Activated CD8-positive, alpha-beta memory T cell treated with anti-CD3 and anti-CD28 coated beads for 24 hours (primary cell): Measurements from ENCODE around the gene MUC4.
"Not testable (repeated sequence)": the region's sequence is repeated elsewhere in the genome, so short reads cannot be mapped to it uniquely, and the experiment has no call there.

Experiments
- DNase-seq: peaks from one replicate; pipeline ENCODE4 v3.0.0-alpha.2; 2020

MUC4 gene

DNA sequence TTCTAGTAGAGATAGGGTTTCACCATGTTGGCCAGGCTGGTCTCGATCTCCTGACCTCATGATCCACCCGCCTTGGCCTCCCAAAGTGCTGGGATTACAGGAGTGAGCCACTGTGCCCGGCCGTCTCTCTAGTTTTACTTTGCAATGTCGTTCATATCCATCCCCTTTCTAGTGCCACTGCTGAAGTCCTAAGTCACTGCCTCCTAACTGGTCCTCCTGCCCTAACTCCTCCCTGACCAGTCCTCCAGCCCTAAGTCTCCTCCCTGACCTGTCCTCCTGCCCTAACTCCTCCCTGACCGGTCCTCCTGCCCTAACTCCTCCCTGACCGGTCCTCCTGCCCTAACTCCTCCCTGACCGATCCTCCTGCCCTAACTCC, 99.2 kb downstream of the MUC4 start:
- not testable (repeated sequence) for DNase-seq

- no peak for DNase-seq
Observed at GRCh38 chr3:195711813-195712534, 99.8 kb downstream of the MUC4 start.

- not testable (repeated sequence) for DNase-seq
Observed at GRCh38 chr3:195711091-195711812, 100.5 kb downstream of the MUC4 start.

GRCh38 chr3:195710126-195710905, 101.4 kb downstream of the MUC4 start:
- DNase-seq = not testable (repeated sequence)

GRCh38 chr3:195709676-195710085, 102.0 kb downstream of the MUC4 start:
- DNase-seq = no peak

- no peak for DNase-seq
Observed at GRCh38 chr3:195708626-195709481, 102.9 kb downstream of the MUC4 start.

DNA sequence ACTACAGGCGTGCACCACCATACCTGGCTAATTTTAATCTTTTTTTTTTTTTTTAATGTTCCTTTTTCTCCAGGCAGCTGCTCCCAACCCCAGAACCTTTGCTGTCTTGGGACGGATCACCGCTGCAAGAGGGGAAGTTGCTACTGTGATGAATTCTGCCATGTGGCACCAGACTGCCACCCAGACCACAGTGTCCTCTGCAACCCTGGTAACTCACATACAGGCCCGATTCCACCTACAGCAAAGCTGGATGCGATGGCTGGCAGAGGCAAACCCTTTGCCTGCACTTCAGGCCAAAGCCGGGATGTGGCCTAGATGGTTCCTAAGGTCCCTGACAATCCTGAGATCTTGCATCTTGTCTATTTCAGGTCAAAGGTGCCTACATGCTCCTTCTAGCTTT, 103.7 kb downstream of the MUC4 start:
- no peak for DNase-seq

DNA sequence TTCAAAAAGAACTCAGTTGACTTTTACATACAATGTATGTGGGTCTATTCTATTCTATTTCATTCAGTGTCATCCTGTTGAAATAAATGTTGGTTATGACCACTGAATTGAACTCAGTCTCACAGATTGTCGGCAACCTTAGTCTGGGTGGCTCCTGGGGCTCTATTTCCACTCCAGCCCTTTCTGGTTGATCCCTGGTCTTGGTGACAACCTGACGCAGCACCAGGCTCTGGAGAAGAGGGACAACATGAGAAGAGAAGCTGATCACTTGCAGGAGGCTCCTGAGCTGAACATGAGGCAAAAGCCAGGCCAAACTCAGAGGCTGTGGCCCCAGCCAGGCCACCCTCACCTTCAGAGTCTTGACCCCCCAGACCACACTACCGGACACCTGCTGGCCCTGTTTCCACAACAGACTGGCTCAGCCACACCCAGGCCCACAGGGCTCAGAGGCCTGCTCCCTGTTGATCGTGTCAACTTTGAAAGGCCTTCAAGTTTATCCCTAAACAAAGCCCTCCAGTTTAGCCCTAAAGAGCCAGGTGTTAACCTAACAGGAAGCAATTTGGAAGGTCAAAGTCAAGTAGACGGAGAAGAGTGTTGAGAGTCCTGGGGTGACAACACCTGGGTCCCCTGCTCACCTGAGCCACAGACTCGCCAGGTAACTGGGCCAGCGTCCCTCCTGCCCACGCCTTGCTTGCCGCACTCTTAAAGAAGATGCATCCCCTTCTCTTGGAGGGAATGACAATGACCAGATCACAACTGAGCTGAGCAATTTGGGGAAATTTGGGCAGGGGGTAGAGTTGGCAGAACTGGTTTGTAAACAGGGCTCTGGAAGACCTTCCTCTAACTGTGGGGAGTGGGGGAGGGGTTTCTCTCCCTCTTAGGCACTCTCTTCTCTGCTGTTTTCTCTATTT, 106.4 kb downstream of the MUC4 start:
- no peak for DNase-seq

DNA sequence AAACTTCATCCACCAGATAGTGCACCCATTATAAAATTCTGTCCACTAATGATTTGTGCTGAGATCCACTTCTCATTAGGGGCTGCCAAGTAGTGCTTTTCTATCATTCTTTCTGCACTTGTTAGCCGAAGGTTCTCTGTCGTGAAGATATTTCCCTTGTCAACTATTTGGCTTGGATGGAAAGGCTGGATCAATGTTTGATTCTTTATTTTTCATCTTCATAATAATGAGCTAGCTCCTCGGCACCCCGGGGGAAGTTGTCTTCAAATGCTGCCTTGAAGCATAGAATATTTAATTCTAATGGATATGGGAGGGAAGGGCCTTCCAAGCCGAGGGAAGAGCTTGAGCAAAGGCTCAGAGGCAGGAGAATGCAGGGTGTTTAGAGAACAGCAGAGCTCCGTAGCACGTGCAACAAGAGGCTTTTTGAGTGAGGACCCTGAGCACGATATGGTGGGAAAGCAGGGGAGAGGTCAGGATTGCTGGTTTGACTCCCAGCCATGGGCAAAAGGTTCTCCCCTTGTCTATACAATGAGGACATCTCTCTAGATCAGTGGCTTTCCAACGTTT, 107.2 kb downstream of the MUC4 start:
- DNase-seq = peak; percentile 38

GRCh38 chr3:195703776-195704175, 108.0 kb downstream of the MUC4 start:
- DNase-seq = no peak

GRCh38 chr3:195701042-195701915, 110.5 kb downstream of the MUC4 start:
- DNase-seq = no peak

- no peak for DNase-seq
Observed at GRCh38 chr3:195700319-195700718, 111.4 kb downstream of the MUC4 start.

- DNase-seq = no peak
Observed at GRCh38 chr3:195699860-195700259, 111.9 kb downstream of the MUC4 start.

DNA sequence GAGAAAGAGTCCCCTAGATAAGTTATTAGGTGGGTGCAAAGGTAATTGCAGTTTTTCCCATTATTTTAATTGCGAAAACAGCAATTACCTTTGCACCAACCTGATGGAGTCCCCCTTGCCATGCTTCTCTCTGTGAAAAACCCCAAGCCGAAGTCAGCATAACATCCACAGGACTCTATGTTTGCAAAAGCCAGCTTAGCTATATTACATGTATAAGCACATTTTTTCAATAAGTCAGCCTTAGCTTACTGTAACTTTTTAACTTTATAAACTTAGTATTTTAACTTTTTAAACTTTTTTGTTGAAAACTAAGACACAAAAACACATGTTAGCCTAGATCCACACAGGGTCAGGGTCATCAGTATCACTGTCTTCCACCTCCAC, 112.3 kb downstream of the MUC4 start:
- DNase-seq = no peak

GRCh38 chr3:195698647-195699387, 112.9 kb downstream of the MUC4 start:
- DNase-seq = no peak

GRCh38 chr3:195698325-195698646, 113.4 kb downstream of the MUC4 start:
- no peak for DNase-seq

DNA sequence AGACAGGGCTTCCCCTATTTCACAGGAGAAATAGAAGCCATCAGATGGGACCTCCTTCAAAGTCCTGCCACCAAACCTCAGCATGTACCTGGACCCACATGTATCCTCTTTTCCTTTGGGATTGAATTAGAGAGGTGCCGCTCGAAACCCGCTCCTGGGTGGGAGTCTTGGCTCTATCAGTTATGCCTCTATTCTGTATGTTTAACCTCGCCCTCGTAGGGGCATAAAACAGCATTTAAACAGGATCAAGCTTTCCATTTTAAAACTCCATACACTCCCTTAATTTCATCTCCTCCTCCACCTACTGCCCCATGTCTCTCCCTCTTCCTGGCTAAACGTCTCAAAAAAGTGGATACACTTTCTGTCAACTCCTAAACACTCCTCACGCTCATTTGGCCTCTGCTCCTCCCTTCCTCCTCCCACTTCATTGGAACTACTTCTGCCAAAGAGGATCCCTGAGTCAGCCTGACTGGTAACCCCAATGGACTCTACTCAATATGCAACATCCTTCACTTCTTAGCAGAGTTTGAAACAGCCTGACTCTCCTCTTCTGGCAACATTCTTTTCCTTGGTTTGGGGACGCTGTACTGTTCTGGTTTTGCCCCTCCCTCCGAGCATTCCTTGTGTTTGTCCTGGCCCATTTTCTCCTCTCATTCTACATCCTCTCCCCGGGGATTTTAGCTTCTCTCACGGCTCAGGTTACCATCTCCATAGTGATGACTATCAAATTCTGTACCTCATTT, 114.0 kb downstream of the MUC4 start:
- DNase-seq = no peak
